Measurements from ENCODE around the gene PDAP1.

Gene PDAP1

DNA sequence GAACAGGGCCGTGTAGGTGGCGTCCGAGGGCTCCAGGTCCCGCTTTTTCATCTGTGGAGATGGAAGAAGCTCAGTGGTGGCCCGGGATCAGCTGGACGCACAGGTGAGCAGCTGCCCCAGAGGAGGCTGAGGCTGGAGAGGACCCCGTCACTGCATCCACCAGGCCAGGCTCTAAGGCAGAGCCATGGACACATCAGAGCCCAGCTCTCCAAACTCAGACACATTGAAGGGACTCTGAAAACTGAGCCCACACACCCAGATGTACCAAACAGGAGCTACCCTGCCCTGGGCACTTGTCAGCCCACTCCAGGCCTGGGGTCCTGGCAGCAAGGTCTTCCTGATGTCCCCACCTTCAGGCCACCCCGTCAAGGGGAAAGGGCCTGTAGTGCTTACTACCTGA is 21.4 kb upstream of the PDAP1 start:
- Histone ChIP-seq H3K4me3 (ENCODE audit: low read depth in 1 of 2, low read length in 1 of 2) (no peak overlapping the region), H3K27me3 (no peaks in the 10 kb centered on the region), H3K4me1 (ENCODE audit: control insufficient read depth in 1 of 2, insufficient read depth in 1 of 2, low read depth in 1 of 2, low read length in 1 of 2) (no peaks in the 10 kb centered on the region), H3K27ac (no peak overlapping the region), H3K36me3 (peaks cover 27% of the 10 kb centered on the region), H3K9me3 (no peaks in the 10 kb centered on the region)
- TF ChIP-seq CTCF (IDR thresholded peaks at IDR 0.05) = no peak

DNA sequence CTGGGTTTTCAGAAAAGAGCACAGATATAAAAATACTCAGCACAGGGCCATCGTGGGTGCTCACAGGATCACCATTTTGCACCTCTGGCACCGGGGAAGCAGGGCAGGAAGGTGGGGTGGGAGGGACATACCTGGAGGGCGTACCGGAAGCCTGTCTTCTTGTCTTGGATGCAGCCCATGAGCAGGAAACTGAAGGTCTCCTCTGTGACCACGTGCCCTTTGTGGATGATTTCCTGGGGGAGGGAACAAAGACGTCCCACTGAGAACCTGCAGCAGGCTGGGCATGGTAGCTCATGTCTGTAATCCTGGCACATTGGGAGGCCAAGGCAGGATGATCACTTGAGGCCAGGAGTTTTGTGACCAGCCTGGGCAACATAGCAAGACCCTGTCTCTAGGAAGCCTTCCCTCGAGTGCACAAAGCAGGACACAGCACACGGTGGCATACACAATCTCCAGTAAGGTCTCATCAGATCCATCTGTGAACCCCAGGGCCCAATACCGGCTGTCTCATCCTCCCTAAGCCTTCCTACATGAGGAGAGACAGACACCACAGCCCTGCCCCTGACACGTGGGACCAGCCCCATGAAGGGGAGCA is 20.7 kb upstream of the PDAP1 start:
- no peak overlapping the region for H3K27ac ChIP-seq
- peaks cover 32% of the 10 kb centered on the region for H3K36me3 ChIP-seq
- no peak overlapping the region for H3K4me3 ChIP-seq (ENCODE audit: low read depth in 1 of 2, low read length in 1 of 2)
- no peaks in the 10 kb centered on the region for H3K27me3 ChIP-seq
- TF ChIP-seq CTCF (IDR thresholded peaks at IDR 0.05) = no peak
- no peaks in the 10 kb centered on the region for H3K9me3 ChIP-seq
- no peaks in the 10 kb centered on the region for H3K4me1 ChIP-seq (ENCODE audit: control insufficient read depth in 1 of 2, insufficient read depth in 1 of 2, low read depth in 1 of 2, low read length in 1 of 2)

DNA sequence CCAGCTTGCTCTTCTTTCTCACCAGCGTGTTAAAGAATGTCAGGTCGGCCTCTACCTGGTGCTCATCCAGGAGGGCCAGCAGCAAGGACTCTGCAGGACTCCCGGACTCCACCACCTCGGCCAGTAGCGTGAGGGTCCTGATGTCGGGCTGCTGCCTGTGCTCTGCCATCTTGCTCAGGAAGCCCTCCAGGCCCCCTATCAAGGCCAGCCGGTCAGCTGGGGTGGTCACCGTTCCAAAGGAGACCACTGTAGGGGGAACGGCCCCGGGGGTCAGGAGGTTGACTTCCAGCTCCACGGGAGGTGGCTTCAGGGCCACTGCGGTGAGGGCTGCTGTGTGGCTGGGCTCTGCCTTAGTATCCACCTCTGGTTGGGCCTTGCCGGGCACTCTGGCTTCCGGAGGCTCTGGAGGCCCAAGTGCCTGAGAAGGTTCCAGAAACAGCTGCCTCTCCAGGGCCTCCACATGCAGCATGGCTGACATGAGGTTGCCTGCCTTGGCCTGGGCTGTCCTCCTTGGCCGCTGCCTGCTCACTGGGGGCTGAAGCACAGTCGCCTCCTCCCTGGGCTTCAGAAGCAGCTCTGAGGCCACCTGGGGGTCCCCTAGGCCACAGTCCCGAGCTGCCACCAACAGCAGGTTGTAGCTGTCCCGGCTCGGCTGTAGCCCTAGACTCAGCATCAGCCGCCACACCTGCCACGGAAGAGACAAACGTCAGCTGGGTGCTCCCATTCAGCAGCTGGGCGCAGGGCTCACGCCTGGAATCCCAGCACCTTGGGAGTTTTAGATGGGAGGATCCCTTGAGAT is 16.7 kb upstream of the PDAP1 start:
- Histone ChIP-seq H3K27me3 (no peaks in the 10 kb centered on the region), H3K27ac (no peak overlapping the region), H3K4me3 (ENCODE audit: low read depth in 1 of 2, low read length in 1 of 2) (no peak overlapping the region), H3K4me1 (ENCODE audit: control insufficient read depth in 1 of 2, insufficient read depth in 1 of 2, low read depth in 1 of 2, low read length in 1 of 2) (no peaks in the 10 kb centered on the region), H3K36me3 (peaks cover 40% of the 10 kb centered on the region), H3K9me3 (no peaks in the 10 kb centered on the region)
- no peak for TF ChIP-seq CTCF (IDR thresholded peaks at IDR 0.05)

GRCh38 chr7:99422625-99423024 is 14.2 kb upstream of the PDAP1 start:
- H3K27me3 ChIP-seq = no peaks in the 10 kb centered on the region
- no peak for TF ChIP-seq CTCF (IDR thresholded peaks at IDR 0.05)
- H3K9me3 ChIP-seq = no peaks in the 10 kb centered on the region
- H3K27ac ChIP-seq = no peak overlapping the region
- H3K36me3 ChIP-seq = peaks cover 49% of the 10 kb centered on the region
- H3K4me1 ChIP-seq (ENCODE audit: control insufficient read depth in 1 of 2, insufficient read depth in 1 of 2, low read depth in 1 of 2, low read length in 1 of 2) = no peaks in the 10 kb centered on the region
- no peak overlapping the region for H3K4me3 ChIP-seq (ENCODE audit: low read depth in 1 of 2, low read length in 1 of 2)

GRCh38 chr7:99422186-99422585 is 13.8 kb upstream of the PDAP1 start:
- Histone ChIP-seq H3K36me3 (peaks cover 54% of the 10 kb centered on the region), H3K27me3 (no peaks in the 10 kb centered on the region), H3K27ac (no peak overlapping the region), H3K4me3 (ENCODE audit: low read depth in 1 of 2, low read length in 1 of 2) (no peak overlapping the region), H3K9me3 (no peaks in the 10 kb centered on the region), H3K4me1 (ENCODE audit: control insufficient read depth in 1 of 2, insufficient read depth in 1 of 2, low read depth in 1 of 2, low read length in 1 of 2) (no peaks in the 10 kb centered on the region)
- no peak for TF ChIP-seq CTCF (IDR thresholded peaks at IDR 0.05)
